K562 (cell line): Measurements from ENCODE around the gene DENND4C. TPM values are rescaled to one million over a fixed set of nuclear protein-coding genes. Genes with fewer than 3 reads are reported as not detected.
"Not testable (repeated sequence)": the region's sequence is repeated elsewhere in the genome, so short reads cannot be mapped to it uniquely, and the experiment has no call there.

Experiments used
- ATAC-seq: fragments of 200-7000 bp; cut with Tn5 transposase; 3 replicates; pipeline ENCODE4 v1.9.1; 2020; ENCODE audit warnings: moderate library complexity
- BruUV-seq: library from RNA; stranded (reverse); fragments of 400-500 nt; replicated peaks from 2 replicates; lab custom pipeline; 2021; lab: Mats Ljungman, UMichigan
- CTCF ChIA-PET: fragments of 300-600 bp; formaldehyde crosslinking; extraction: SDS; loops from one replicate; lab custom pipeline; 2021; ENCODE audit warnings: low intra/inter-chr PET ratio; lab: Yijun Ruan, JAX
- POLR2A ChIA-PET: fragments of 300-600, 350-650 bp; sonication (Branson Sonifier 250); formaldehyde crosslinking; extraction: SDS; loops from one replicate; lab custom pipeline; 2021; ENCODE audit warnings: antibody characterized with exemption, inconsistent platforms; lab: Yijun Ruan, JAX
- DNase-seq, 4 experiments: peaks; one replicate each; pipeline versions ENCODE4 v3.0.0 to v3.0.0-alpha.2; 2011 to 2018; ENCODE audit warnings: low spot score in 3 of 4, mixed read lengths in 3 of 4; ENCODE audit errors: extremely low read depth in 1 of 4
- FAIRE-seq: peaks from 2 replicates; lab custom pipeline; 2011; peaks lifted over from hg19 to GRCh38; lab: Jason Lieb, UNC
- H2AFZ ChIP-seq: 2 replicates; pipeline ENCODE4 v1.6.0; 2011; ENCODE audit warnings: low read depth, low read length, control low read depth, inconsistent platforms
- H3K27ac ChIP-seq: fragments of 200-600 bp; 3 replicates; pipeline ENCODE4 v1.8.0; 2011; ENCODE audit warnings: low read depth, mild to moderate bottlenecking, control low read depth, inconsistent platforms, low read length, moderate library complexity, mixed read lengths; ENCODE audit errors: extremely low read depth
- H3K27me3 ChIP-seq, 2 experiments: fragments of 300-600 bp in 1 of 2; 2 replicates in 1 of 2; 3 replicates in 1 of 2; pipeline versions ENCODE4 v1.6.0 to v1.8.0; 2011; ENCODE audit warnings: inconsistent platforms in 2 of 2, low read length in 2 of 2, mild to moderate bottlenecking in 1 of 2, mixed read lengths in 1 of 2, moderate library complexity in 1 of 2; ENCODE audit not compliant: control insufficient read depth in 2 of 2, insufficient read depth in 2 of 2
- H3K36me3 ChIP-seq: fragments of 300-600 bp; 3 replicates; pipeline ENCODE4 v1.8.0; 2011; ENCODE audit warnings: mild to moderate bottlenecking, low read length, inconsistent platforms; ENCODE audit not compliant: control insufficient read depth, insufficient read depth
- H3K4me1 ChIP-seq, 2 experiments: fragments of 200-600 bp in 1 of 2; replicated peaks in 1 of 2; 2 replicates in 1 of 2; 3 replicates in 1 of 2; pipeline versions ENCODE4 v1.5.1 to v1.8.0; 2011; ENCODE audit warnings: inconsistent platforms in 2 of 2, low read length in 2 of 2, mild to moderate bottlenecking in 1 of 2, mixed read lengths in 1 of 2, moderate library complexity in 1 of 2; ENCODE audit not compliant: control insufficient read depth in 2 of 2, insufficient read depth in 2 of 2
- H3K4me2 ChIP-seq: 2 replicates; pipeline ENCODE4 v1.6.1; 2011; ENCODE audit warnings: low read length, control low read depth, inconsistent platforms, mixed read lengths; ENCODE audit not compliant: insufficient read depth
- H3K4me3 ChIP-seq: fragments of 200-600 bp; sonication (generic), shearing (Covaris generic); 2 replicates; pipeline ENCODE4 v1.5.1; 2016; ENCODE audit warnings: control low read depth, inconsistent platforms
- H3K79me2 ChIP-seq: fragments of 200-600 bp; 3 replicates; pipeline ENCODE4 v1.8.0; 2011; ENCODE audit warnings: low read length, inconsistent platforms; ENCODE audit not compliant: control insufficient read depth, insufficient read depth
- H3K9ac ChIP-seq, 2 experiments: 2 replicates each; pipeline versions ENCODE4 v1.6.0 to v1.6.1; 2011; ENCODE audit warnings: low read depth in 2 of 2, low read length in 2 of 2, control low read depth in 1 of 2, inconsistent platforms in 1 of 2, mild to moderate bottlenecking in 1 of 2, mixed read lengths in 1 of 2; ENCODE audit not compliant: insufficient read depth in 1 of 2
- H3K9me1 ChIP-seq: one replicate; pipeline ENCODE4 v1.6.0; 2011; ENCODE audit warnings: inconsistent platforms, mild to moderate bottlenecking, low read length, moderate library complexity; ENCODE audit not compliant: control insufficient read depth, insufficient read depth
- H3K9me3 ChIP-seq: replicated peaks from 2 replicates; pipeline ENCODE4 v1.5.1; 2011; ENCODE audit warnings: low read depth, low read length, inconsistent platforms; ENCODE audit not compliant: control insufficient read depth, insufficient read depth
- H4K20me1 ChIP-seq: replicated peaks from 2 replicates; pipeline ENCODE4 v1.6.1; 2011; ENCODE audit warnings: low read length, inconsistent platforms, mixed read lengths; ENCODE audit not compliant: control insufficient read depth, insufficient read depth
- ARID1B ChIP-seq: fragments of 450-650 bp; IDR thresholded peaks from 2 replicates; pipeline ENCODE4 v1.6.1; 2016; ENCODE audit warnings: antibody characterized with exemption, mild to moderate bottlenecking, inconsistent platforms
- CBFA2T2 ChIP-seq: fragments of 450-650 bp; conservative IDR thresholded peaks from 2 replicates; pipeline ENCODE4 v1.6.1; 2017; ENCODE audit warnings: mild to moderate bottlenecking
- DPF2 ChIP-seq: fragments of 450-650 bp; IDR thresholded peaks from 2 replicates; pipeline ENCODE4 v1.6.1; 2016
- KDM1A ChIP-seq, 2 experiments: fragments of 450-650 bp; IDR thresholded peaks; 2 replicates each; pipeline ENCODE4 v1.6.1; 2016; ENCODE audit warnings: mild to moderate bottlenecking in 2 of 2
- MEIS2 ChIP-seq: fragments of 450-650 bp; IDR thresholded peaks from 2 replicates; pipeline ENCODE4 v1.6.1; 2014; ENCODE audit warnings: mild to moderate bottlenecking; ENCODE audit not compliant: partially characterized antibody
- SOX6 ChIP-seq: fragments of 450-650 bp; IDR thresholded peaks from 2 replicates; pipeline ENCODE4 v1.6.1; 2014; ENCODE audit warnings: mild to moderate bottlenecking
- SRSF7 ChIP-seq: fragments of 200-400 bp; formaldehyde crosslinking; optimal IDR thresholded peaks from 2 replicates; pipeline ENCODE3; 2017; ENCODE audit warnings: mild to moderate bottlenecking, low read depth, low read length
- ZNF384 ChIP-seq: IDR thresholded peaks from 2 replicates; pipeline ENCODE4 v1.6.1; 2012; ENCODE audit warnings: low read depth, low read length, improper control_type of control experiment
- ZNF431 ChIP-seq: sonication (generic); formaldehyde crosslinking; IDR thresholded peaks from 2 replicates; pipeline ENCODE4 v1.8.0; 2022; ENCODE audit warnings: mild to moderate bottlenecking, missing genetic modification reagents
- ZNF445 ChIP-seq: fragments of 250-450 bp; sonication (Bioruptor Pico); IDR thresholded peaks from 2 replicates; pipeline ENCODE4 v1.4.0; 2020; ENCODE audit warnings: low read depth, mild to moderate bottlenecking, moderate library complexity
- WGBS: fragments of 100-300 bp; shearing (Covaris generic); methylation state at CpG from one replicate; pipeline ENCODE4 v1.1.6; 2016; ENCODE audit warnings: low coverage, mixed read lengths; ENCODE audit not compliant: insufficient coverage; ENCODE audit errors: missing lambda C conversion rate; 5-methylcytosine and 5-hydroxymethylcytosine counted together
- in situ Hi-C: fragments of 300-500 bp; cut with MboI; formaldehyde crosslinking; loops from 4 replicates; pipeline ENCODE4 v1.15.0; 2018; ENCODE audit warnings: inconsistent platforms, mixed read lengths
- intact Hi-C: fragments of 100-400 bp; cut with micrococcal nuclease; formaldehyde crosslinking; loops from 2 replicates; pipeline ENCODE4 v1.14.2; 2022
- polyA plus RNA-seq, 8 experiments: library from polyadenylated mRNA; depleted of rRNA in 4 of 8; stranded (reverse) in 5 of 8; unstranded in 3 of 8; fragments of >200 nt; fragmentation: Nextera tagmentation in 2 of 8; fragmentation: Illumina TruSeq in 1 of 8; extraction: Ambion mirVana in 2 of 8; extraction: Trizol in 1 of 8; gene quantifications; 2 replicates each; pipeline versions ENCODE4 v1.2.1 to v1.2.3, GENCODE V29; 2011 to 2014; ENCODE audit warnings: inconsistent platforms in 1 of 8, missing spikeins in 1 of 8
- total RNA-seq, 7 experiments: library from RNA; depleted of rRNA in 6 of 7; stranded (reverse); fragments of >200 nt in 6 of 7; fragmentation: Illumina TruSeq in 2 of 7; extraction: Trizol in 2 of 7; gene quantifications; 2 replicates each; pipeline versions ENCODE4 v1.2.1 to v1.2.3, GENCODE V29; 2011 to 2021; ENCODE audit warnings: low replicate concordance in 1 of 7
- TF ChIP-seq, protein P1 (sequence below), 2 experiments: fragments of 450-650 bp in 1 of 2; sonication (generic) in 1 of 2; formaldehyde crosslinking in 1 of 2; IDR thresholded peaks in 1 of 2; conservative IDR thresholded peaks in 1 of 2; 2 replicates each; pipeline versions ENCODE4 v1.6.1 to v1.8.1; 2016 to 2023; ENCODE audit warnings: mild to moderate bottlenecking in 2 of 2, moderate library complexity in 2 of 2, inconsistent platforms in 1 of 2, missing genetic modification reagents in 1 of 2
- TF ChIP-seq, protein P2 (sequence below): fragments of 250-450 bp; sonication (Bioruptor Pico); IDR thresholded peaks from 2 replicates; pipeline ENCODE4 v1.5.0; 2021
- TF ChIP-seq, protein P3 (sequence below): fragments of 450-650 bp; IDR thresholded peaks from 2 replicates; pipeline ENCODE4 v1.6.1; 2016; ENCODE audit warnings: low read depth, mild to moderate bottlenecking, moderate library complexity
- TF ChIP-seq, protein P4 (sequence below), 2 experiments: IDR thresholded peaks in 1 of 2; conservative IDR thresholded peaks in 1 of 2; 2 replicates each; pipeline ENCODE4 v1.6.1; 2016; ENCODE audit warnings: low read depth in 2 of 2, mild to moderate bottlenecking in 1 of 2, missing compliant biosample characterization in 1 of 2, missing genetic modification characterization in 1 of 2, moderate library complexity in 1 of 2

Gene DENND4C
- total and polyA plus RNA-seq, 9 of the 15 experiments (the other 6 are each of a cell fraction or from before 2014, with no cell fraction given), result 4.8 to 31.8 (median 13.9) TPM

DNA sequence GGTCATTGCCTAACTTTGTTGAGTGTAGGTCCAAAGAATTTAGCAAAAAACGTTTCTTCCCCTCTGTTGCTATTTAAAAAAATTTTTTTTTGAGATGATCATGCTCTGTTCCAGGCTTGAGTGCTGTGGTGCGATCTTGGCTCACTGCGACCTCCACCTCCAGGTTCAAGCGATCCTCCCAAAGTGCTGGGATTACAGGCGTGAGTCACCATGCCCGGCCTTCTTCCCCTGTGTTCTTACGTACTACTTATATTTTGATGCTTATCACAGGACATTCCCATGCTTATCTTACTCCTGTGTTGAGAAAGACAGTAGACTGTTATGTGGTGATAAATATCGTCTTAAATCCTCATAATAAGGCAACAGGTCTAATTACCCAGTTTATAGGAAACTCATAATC, 180.8 kb downstream of the DENND4C start (continued):
- TF ChIP-seq ZNF445 (no peak), SOX6 (0 out of 2 replicates have a peak, but pooled peaks have one; percentile 12), SRSF7 (no peak), ARID1B (peak; percentile 71), ZNF431 (CRISPR knock-in tag) (no peak), CBFA2T2 (peak; percentile 44), KDM1A (IDR thresholded peaks at IDR 0.05) (peak in 1 of 2 experiments; percentile 33; a peak in 1 of 4 replicates)
- TF ChIP-seq, protein P1, sequence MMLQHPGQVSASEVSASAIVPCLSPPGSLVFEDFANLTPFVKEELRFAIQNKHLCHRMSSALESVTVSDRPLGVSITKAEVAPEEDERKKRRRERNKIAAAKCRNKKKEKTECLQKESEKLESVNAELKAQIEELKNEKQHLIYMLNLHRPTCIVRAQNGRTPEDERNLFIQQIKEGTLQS (IDR thresholded peaks at IDR 0.05), result peak; percentile 77
- TF ChIP-seq, protein P1 (CRISPR knock-in tag; conservative IDR thresholded peaks at IDR 0.05), result no peak
- TF ChIP-seq, protein P2, sequence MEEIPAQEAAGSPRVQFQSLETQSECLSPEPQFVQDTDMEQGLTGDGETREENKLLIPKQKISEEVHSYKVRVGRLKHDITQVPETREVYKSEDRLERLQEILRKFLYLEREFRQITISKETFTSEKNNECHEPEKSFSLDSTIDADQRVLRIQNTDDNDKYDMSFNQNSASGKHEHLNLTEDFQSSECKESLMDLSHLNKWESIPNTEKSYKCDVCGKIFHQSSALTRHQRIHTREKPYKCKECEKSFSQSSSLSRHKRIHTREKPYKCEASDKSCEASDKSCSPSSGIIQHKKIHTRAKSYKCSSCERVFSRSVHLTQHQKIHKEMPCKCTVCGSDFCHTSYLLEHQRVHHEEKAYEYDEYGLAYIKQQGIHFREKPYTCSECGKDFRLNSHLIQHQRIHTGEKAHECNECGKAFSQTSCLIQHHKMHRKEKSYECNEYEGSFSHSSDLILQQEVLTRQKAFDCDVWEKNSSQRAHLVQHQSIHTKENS (CRISPR knock-in tag), result no peak

DNA sequence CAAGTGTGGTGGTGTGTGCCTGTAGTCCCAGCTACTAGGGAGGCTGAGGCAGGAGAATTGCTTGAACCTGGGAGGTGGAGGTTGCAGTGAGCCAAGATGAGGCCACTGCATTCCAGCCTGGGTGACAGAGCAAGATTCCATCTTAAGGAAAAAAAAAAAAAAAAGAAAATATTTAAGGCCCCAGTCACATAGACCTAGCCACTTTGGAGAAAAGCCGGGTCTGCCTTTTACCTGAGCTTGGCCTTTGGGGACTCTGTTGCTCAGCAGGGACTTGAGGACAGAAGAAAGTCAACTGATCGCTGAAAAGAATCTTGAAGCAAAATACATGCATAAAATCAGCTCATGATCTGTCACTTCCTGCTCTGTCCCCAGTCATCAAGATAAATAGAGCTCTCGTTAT, 183.0 kb downstream of the DENND4C start:
- in situ Hi-C loops, H4K20me1 ChIP-seq, CTCF ChIA-PET, H3K9me1 ChIP-seq, H3K9me3 ChIP-seq, intact Hi-C loops, H3K4me3 ChIP-seq, H3K27me3 ChIP-seq, POLR2A ChIA-PET, BruUV-seq, H3K36me3 ChIP-seq, ATAC-seq: not testable (repeated sequence)
- Histone ChIP-seq H3K4me2 (peak overlapping the region; percentile 67), H3K9ac (peak overlapping the region; percentile 55 to 59; a peak in 3 of 4 replicates), H3K27ac (peak overlapping the region; percentile 66; the same call in 2 of the 3 replicates), H2AFZ (peak overlapping the region; percentile 78), H3K4me1 (peaks cover 17 to 26% of the 10 kb centered on the region in 2 experiments), H3K79me2 (peaks cover 27% of the 10 kb centered on the region)
- TF ChIP-seq DPF2 (0 out of 2 replicates have a peak, but pooled peaks have one; percentile 29), MEIS2 (peak; percentile 36), ZNF384 (0 out of 2 replicates have a peak, but pooled peaks have one; percentile 8)
- TF ChIP-seq, protein P3, sequence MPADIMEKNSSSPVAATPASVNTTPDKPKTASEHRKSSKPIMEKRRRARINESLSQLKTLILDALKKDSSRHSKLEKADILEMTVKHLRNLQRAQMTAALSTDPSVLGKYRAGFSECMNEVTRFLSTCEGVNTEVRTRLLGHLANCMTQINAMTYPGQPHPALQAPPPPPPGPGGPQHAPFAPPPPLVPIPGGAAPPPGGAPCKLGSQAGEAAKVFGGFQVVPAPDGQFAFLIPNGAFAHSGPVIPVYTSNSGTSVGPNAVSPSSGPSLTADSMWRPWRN, result 0 out of 2 replicates have a peak, but pooled peaks have one; percentile 33
- TF ChIP-seq, protein P4, sequence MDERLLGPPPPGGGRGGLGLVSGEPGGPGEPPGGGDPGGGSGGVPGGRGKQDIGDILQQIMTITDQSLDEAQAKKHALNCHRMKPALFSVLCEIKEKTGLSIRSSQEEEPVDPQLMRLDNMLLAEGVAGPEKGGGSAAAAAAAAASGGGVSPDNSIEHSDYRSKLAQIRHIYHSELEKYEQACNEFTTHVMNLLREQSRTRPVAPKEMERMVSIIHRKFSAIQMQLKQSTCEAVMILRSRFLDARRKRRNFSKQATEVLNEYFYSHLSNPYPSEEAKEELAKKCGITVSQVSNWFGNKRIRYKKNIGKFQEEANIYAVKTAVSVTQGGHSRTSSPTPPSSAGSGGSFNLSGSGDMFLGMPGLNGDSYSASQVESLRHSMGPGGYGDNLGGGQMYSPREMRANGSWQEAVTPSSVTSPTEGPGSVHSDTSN (CRISPR knock-in tag; IDR thresholded peaks at IDR 0.05; ENCODE audit: low read depth), result not testable (repeated sequence)
- TF ChIP-seq, protein P4 (tag; conservative IDR thresholded peaks at IDR 0.05; ENCODE audit: low read depth), result 0 out of 2 replicates have a peak, but pooled peaks have one; percentile 21
- peak in 1 of 4 experiments; percentile 22 for DNase-seq
- WGBS, result 9% methylated on average over 3 of the region's 3 CpGs
- peak; percentile 54 for FAIRE-seq
